ENCODE results near the gene ELN. TPM values are rescaled to one million over a fixed set of nuclear protein-coding genes. Genes with fewer than 3 reads are reported as not detected.
"Not testable (repeated sequence)": the region's sequence is repeated elsewhere in the genome, so short reads cannot be mapped to it uniquely, and the experiment has no call there.

ELN gene
- total RNA-seq, 3 donors from 2014 or later, result 25.9 to 134 (median 31.8) TPM

DNA sequence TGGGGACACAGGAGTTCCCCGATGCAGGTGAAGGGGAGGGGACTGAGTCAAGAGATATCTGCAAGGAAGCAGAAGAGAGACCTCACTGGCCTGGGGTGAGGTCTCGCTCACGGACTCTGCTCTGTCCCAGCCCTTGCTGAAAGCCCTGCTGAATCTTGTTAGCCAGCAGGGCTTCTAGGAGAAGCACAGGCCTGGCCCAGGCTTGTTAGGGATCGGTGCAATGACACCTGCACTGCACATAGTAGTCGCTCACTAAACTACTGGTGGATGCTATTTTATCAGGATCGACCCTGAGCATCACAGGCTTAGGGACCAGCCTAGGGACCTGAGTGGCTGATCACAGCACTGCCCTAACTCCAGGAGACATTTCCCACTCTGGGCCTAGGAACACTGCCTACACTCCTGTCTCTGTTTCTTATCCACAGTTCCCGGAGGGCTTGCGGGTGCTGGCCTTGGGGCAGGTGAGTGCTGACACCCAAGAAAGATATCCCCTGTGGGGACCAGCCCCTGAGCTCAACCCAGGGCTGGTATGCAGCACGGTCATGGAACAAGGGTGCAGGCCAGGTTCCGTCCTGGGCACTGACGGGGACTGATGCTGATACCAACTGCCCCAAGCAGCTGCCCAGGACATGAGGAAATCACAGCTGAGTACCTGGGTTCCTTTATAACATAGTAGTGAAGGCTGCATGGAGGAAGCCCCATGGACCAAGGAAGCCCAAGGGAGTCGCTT, 13.0 kb downstream of the ELN start:
- Histone ChIP-seq H3K27me3 (no peaks in the 10 kb centered on the region), H3K27ac (peak overlapping the region; percentile 2 to 91), H3K36me3 (no peaks in the 10 kb centered on the region), H3K9me3 (no peaks in the 10 kb centered on the region), H3K4me1 (peaks cover 7 to 25% of the 10 kb centered on the region in 2 donors), H3K4me3 (no peak overlapping the region)
- intact Hi-C loops (cut with DNase I; ENCODE audit: low total_unique reads), result no loop called here
- DNase-seq (ENCODE audit: low spot score in 2 of 2), result no peak
- TF ChIP-seq CTCF (IDR thresholded peaks at IDR 0.05), result no peak
- no peak for TF ChIP-seq POLR2AphosphoS5 (IDR thresholded peaks at IDR 0.05)
- no peak for TF ChIP-seq POLR2A (IDR thresholded peaks at IDR 0.05)

DNA sequence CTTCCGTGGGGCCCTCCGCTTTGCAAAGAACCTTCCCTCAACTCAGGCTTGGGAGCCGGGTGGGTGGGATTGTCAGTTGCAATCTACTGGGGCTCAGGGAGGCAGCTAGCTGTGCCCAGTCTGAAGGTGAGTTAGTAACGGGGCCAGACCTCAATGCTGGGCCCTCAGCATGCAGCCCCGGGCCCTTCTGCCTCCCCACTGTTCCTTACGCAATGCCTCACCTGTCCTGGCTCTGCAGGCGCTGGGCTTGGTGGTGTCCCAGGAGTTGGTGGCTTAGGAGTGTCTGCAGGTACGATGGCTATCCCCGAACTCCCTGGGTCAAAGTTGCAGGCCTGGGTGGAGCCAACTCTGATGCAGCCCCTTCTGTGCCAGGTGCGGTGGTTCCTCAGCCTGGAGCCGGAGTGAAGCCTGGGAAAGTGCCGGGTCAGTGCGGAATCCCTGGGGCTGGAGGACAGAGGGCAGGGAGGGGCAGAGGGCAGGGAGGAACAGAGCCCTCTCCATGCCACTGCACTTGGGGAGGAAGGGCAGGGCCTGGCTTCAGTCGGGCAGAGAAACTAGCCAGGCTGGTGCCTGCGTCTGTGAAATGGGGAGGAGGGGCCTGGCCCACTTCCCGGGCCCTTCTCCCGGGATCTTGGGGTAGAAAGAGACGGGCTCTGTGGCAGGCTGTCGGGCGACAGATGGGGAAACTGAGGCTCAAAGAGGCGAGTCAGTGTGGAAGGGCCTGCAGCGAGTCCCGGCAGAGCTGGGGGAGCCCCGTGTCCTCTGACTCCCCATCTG, 15.0 kb downstream of the ELN start:
- H3K36me3 ChIP-seq, result no peaks in the 10 kb centered on the region
- H3K4me1 ChIP-seq, result peaks cover 7 to 25% of the 10 kb centered on the region in 2 donors
- TF ChIP-seq CTCF (IDR thresholded peaks at IDR 0.05) (no peak), POLR2A (IDR thresholded peaks at IDR 0.05) (no peak), POLR2AphosphoS5 (IDR thresholded peaks at IDR 0.05) (no peak)
- peak overlapping the region; percentile 65 to 81 for H3K27ac ChIP-seq
- no peaks in the 10 kb centered on the region for H3K27me3 ChIP-seq
- intact Hi-C loops (cut with DNase I; ENCODE audit: low total_unique reads), result no loop called here
- peak overlapping the region in 2 of 3 donors; percentile 22 to 39 for H3K4me3 ChIP-seq
- no peak for DNase-seq (ENCODE audit: low spot score in 2 of 2)
- H3K9me3 ChIP-seq, result no peaks in the 10 kb centered on the region

DNA sequence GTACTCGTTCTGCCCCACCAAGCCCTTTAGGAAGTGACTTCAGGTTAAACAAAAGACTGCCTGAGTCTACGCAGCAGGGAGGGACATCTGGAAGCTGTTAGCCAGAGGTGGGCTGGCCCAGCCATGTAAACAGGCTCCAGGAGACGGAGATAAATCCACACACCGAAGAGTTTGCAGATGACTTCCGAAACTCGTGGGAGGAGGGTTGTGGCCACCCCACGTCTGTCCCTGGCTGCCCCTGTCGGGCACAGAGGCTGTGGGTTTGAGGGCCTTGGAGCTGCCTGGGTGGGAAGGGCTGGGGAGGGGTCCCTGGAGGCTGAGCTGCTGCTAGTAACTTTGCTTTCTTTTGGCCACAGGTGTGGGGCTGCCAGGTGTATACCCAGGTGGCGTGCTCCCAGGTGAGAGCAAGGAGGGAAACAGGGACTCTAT, 15.6 kb downstream of the ELN start:
- Histone ChIP-seq H3K4me3 (peak overlapping the region in 2 of 3 donors; percentile 22 to 39), H3K36me3 (no peaks in the 10 kb centered on the region)
- intact Hi-C loops (cut with DNase I; ENCODE audit: low total_unique reads), result no loop called here

GRCh38 chr7:74044366-74045350, 16.7 kb downstream of the ELN start:
- TF ChIP-seq POLR2A (IDR thresholded peaks at IDR 0.05), result no peak
- TF ChIP-seq CTCF (IDR thresholded peaks at IDR 0.05), result no peak
- TF ChIP-seq POLR2AphosphoS5 (IDR thresholded peaks at IDR 0.05), result no peak
- Histone ChIP-seq H3K36me3 (no peaks in the 10 kb centered on the region), H3K4me1 (peaks cover 2 to 18% of the 10 kb centered on the region in 2 donors), H3K27ac (peak overlapping the region in 1 of 2 donors; percentile 81), H3K27me3 (no peaks in the 10 kb centered on the region), H3K9me3 (no peaks in the 10 kb centered on the region), H3K4me3 (no peak overlapping the region)
- no peak for DNase-seq (ENCODE audit: low spot score in 2 of 2)
- intact Hi-C loops (cut with DNase I; ENCODE audit: low total_unique reads), result no loop called here

More for the DNA sequence above, 15.6 kb downstream of the ELN start:
- H3K9me3 ChIP-seq, result no peaks in the 10 kb centered on the region
- peaks cover 7 to 25% of the 10 kb centered on the region in 2 donors for H3K4me1 ChIP-seq
- H3K27ac ChIP-seq, result peak overlapping the region; percentile 65 to 81
- no peaks in the 10 kb centered on the region for H3K27me3 ChIP-seq
- no peak for DNase-seq (ENCODE audit: low spot score in 2 of 2)
- TF ChIP-seq CTCF (IDR thresholded peaks at IDR 0.05), result no peak
- TF ChIP-seq POLR2A (IDR thresholded peaks at IDR 0.05), result no peak
- no peak for TF ChIP-seq POLR2AphosphoS5 (IDR thresholded peaks at IDR 0.05)

GRCh38 chr7:74046581-74046980, 18.6 kb downstream of the ELN start:
- DNase-seq (ENCODE audit: low spot score in 2 of 2); H3K27ac ChIP-seq; H3K27me3 ChIP-seq; intact Hi-C loops (cut with DNase I; ENCODE audit: low total_unique reads); H3K4me3 ChIP-seq; H3K9me3 ChIP-seq; H3K36me3 ChIP-seq: not testable (repeated sequence)
- peaks cover 0 to 15% of the 10 kb centered on the region in 2 donors for H3K4me1 ChIP-seq
